Measurements from ENCODE around the gene CDY2B. TPM values are rescaled to one million over a fixed set of nuclear protein-coding genes. Genes with fewer than 3 reads are reported as not detected.

CDY2B gene
- total and polyA plus RNA-seq, 3 donors (not counting 1 experiment from before 2014, with no cell fraction given), result not detected

Other genes starting within 250 kb of the CDY2B start
- gene CDY2A, start 145.6 kb upstream of the CDY2B start, total RNA-seq, result not detected
- gene CDY2A, start 145.6 kb upstream of the CDY2B start, polyA plus RNA-seq, result not detected

All from mammary epithelial cell (primary cell).